ENCODE measurements around the gene ALOX5AP. TPM values are rescaled to one million over a fixed set of nuclear protein-coding genes. Genes with fewer than 3 reads are reported as not detected.

Gene ALOX5AP
- total and polyA plus RNA-seq, 2 donors = 10.4 to 60.3 TPM

GRCh38 chr13:30808600-30808999 is 73.3 kb downstream of the ALOX5AP start:
- H3K27ac ChIP-seq (ENCODE audit: low read depth) = no peak overlapping the region
- H3K36me3 ChIP-seq (ENCODE audit: insufficient read depth) = no peaks in the 10 kb centered on the region
- WGBS = 76% methylated on average over 2 of the region's 2 CpGs
- DNase-seq (ENCODE audit: extremely low spot score) = no peak
- H3K4me1 ChIP-seq (ENCODE audit: insufficient read depth) = no peaks in the 10 kb centered on the region
- no peak overlapping the region for H3K4me3 ChIP-seq (ENCODE audit: low read depth, low read length)

- no peak overlapping the region for H3K4me3 ChIP-seq (ENCODE audit: low read depth, low read length)
- H3K36me3 ChIP-seq (ENCODE audit: insufficient read depth) = no peaks in the 10 kb centered on the region
- 99% methylated on average over 2 of the region's 2 CpGs for WGBS
- H3K27ac ChIP-seq (ENCODE audit: low read depth) = no peak overlapping the region
- no peaks in the 10 kb centered on the region for H3K4me1 ChIP-seq (ENCODE audit: insufficient read depth)
- no peak for DNase-seq (ENCODE audit: extremely low spot score)
Observed at GRCh38 chr13:30809787-30810186, 74.4 kb downstream of the ALOX5AP start.

GRCh38 chr13:30810261-30810701 is 74.9 kb downstream of the ALOX5AP start:
- no peak for DNase-seq (ENCODE audit: extremely low spot score)
- H3K27ac ChIP-seq (ENCODE audit: low read depth) = no peak overlapping the region
- H3K4me1 ChIP-seq (ENCODE audit: insufficient read depth) = no peaks in the 10 kb centered on the region
- WGBS = 81% methylated on average over 7 of the region's 7 CpGs
- H3K4me3 ChIP-seq (ENCODE audit: low read depth, low read length) = no peak overlapping the region
- H3K36me3 ChIP-seq (ENCODE audit: insufficient read depth) = no peaks in the 10 kb centered on the region

GRCh38 chr13:30810801-30811200 is 75.5 kb downstream of the ALOX5AP start:
- no peak for DNase-seq (ENCODE audit: extremely low spot score)
- Histone ChIP-seq H3K4me3 (ENCODE audit: low read depth, low read length) (no peak overlapping the region), H3K36me3 (ENCODE audit: insufficient read depth) (no peaks in the 10 kb centered on the region), H3K27ac (ENCODE audit: low read depth) (no peak overlapping the region), H3K4me1 (ENCODE audit: insufficient read depth) (no peaks in the 10 kb centered on the region)
- WGBS = 93% methylated on average over 11 of the region's 11 CpGs

Other genes with a start within 250 kb of the ALOX5AP start
- 31.6 TPM for gene USPL1, start 117.6 kb upstream of the ALOX5AP start, total RNA-seq
- gene USPL1, start 117.6 kb upstream of the ALOX5AP start, polyA plus RNA-seq = 14.5 TPM
- 12.2 TPM for gene MEDAG, start 170.7 kb downstream of the ALOX5AP start, total RNA-seq
- 12.7 TPM for gene MEDAG, start 170.7 kb downstream of the ALOX5AP start, polyA plus RNA-seq
- 0.16 TPM for gene TEX26, start 197.1 kb downstream of the ALOX5AP start, total RNA-seq
- not detected for gene TEX26, start 197.1 kb downstream of the ALOX5AP start, polyA plus RNA-seq

All from urinary bladder (tissue), 4 donors.